ENCODE data around the gene MSI2.

Gene MSI2

GRCh38 chr17:57266902-57267311 is 10.6 kb downstream of the MSI2 start:
- no peak overlapping the region for H3K27ac ChIP-seq (ENCODE audit: low read depth, low read length)
- no peaks in the 10 kb centered on the region for H3K9me2 ChIP-seq (replicated peaks; ENCODE audit: control insufficient read depth, low read length)
- peaks cover 93% of the 10 kb centered on the region for H3K79me2 ChIP-seq (ENCODE audit: control insufficient read depth, low read length)
- no peak overlapping the region for H3K4me2 ChIP-seq (ENCODE audit: low read length)
- peaks cover 93% of the 10 kb centered on the region for H3K36me3 ChIP-seq (ENCODE audit: control insufficient read depth, low read length)
- H3K27me3 ChIP-seq (ENCODE audit: control insufficient read depth, low read length) = no peaks in the 10 kb centered on the region
- H3K4me3 ChIP-seq (ENCODE audit: low read length) = no peak overlapping the region
- peaks cover 12% of the 10 kb centered on the region for H3K4me1 ChIP-seq (ENCODE audit: control insufficient read depth, low read length)
- H3K9me3 ChIP-seq (ENCODE audit: control insufficient read depth, insufficient read depth, low read length) = no peaks in the 10 kb centered on the region
- H4K20me1 ChIP-seq (ENCODE audit: control insufficient read depth, insufficient read depth, low read depth, low read length) = peaks cover 21% of the 10 kb centered on the region
- H3F3A ChIP-seq (ENCODE audit: control insufficient read depth, insufficient read depth) = no peaks in the 10 kb centered on the region
- TF ChIP-seq EZH2phosphoT487 (IDR thresholded peaks at IDR 0.05; ENCODE audit: borderline replicate concordance, low read length) (no peak), CTCF (IDR thresholded peaks at IDR 0.05; ENCODE audit: low read depth, low read length, poor library complexity, severe bottlenecking) (no peak)

- Histone ChIP-seq H4K20me1 (ENCODE audit: control insufficient read depth, insufficient read depth, low read depth, low read length) (peaks cover 21% of the 10 kb centered on the region), H3K4me1 (ENCODE audit: control insufficient read depth, low read length) (no peaks in the 10 kb centered on the region; the same call in 1 of the 2 replicates), H3F3A (ENCODE audit: control insufficient read depth, insufficient read depth) (no peaks in the 10 kb centered on the region), H3K4me3 (ENCODE audit: low read length) (no peak overlapping the region), H3K79me2 (ENCODE audit: control insufficient read depth, low read length) (peaks cover 91% of the 10 kb centered on the region), H3K4me2 (ENCODE audit: low read length) (no peak overlapping the region), H3K9me2 (replicated peaks; ENCODE audit: control insufficient read depth, low read length) (no peaks in the 10 kb centered on the region), H3K36me3 (ENCODE audit: control insufficient read depth, low read length) (peaks cover 93% of the 10 kb centered on the region), H3K9me3 (ENCODE audit: control insufficient read depth, insufficient read depth, low read length) (no peaks in the 10 kb centered on the region), H3K27ac (ENCODE audit: low read depth, low read length) (no peak overlapping the region), H3K27me3 (ENCODE audit: control insufficient read depth, low read length) (no peaks in the 10 kb centered on the region)
- TF ChIP-seq EZH2phosphoT487 (IDR thresholded peaks at IDR 0.05; ENCODE audit: borderline replicate concordance, low read length) (no peak), CTCF (IDR thresholded peaks at IDR 0.05; ENCODE audit: low read depth, low read length, poor library complexity, severe bottlenecking) (no peak)
Measured at GRCh38 chr17:57268181-57268580, 11.9 kb downstream of the MSI2 start.

- Histone ChIP-seq H4K20me1 (ENCODE audit: control insufficient read depth, insufficient read depth, low read depth, low read length) (peaks cover 17% of the 10 kb centered on the region), H3K27me3 (ENCODE audit: control insufficient read depth, low read length) (no peaks in the 10 kb centered on the region), H3K4me1 (ENCODE audit: control insufficient read depth, low read length) (no peaks in the 10 kb centered on the region), H3K4me3 (ENCODE audit: low read length) (no peak overlapping the region), H3K9me3 (ENCODE audit: control insufficient read depth, insufficient read depth, low read length) (no peaks in the 10 kb centered on the region), H3F3A (ENCODE audit: control insufficient read depth, insufficient read depth) (no peaks in the 10 kb centered on the region), H3K79me2 (ENCODE audit: control insufficient read depth, low read length) (peaks cover 86% of the 10 kb centered on the region), H3K9me2 (replicated peaks; ENCODE audit: control insufficient read depth, low read length) (no peaks in the 10 kb centered on the region), H3K27ac (ENCODE audit: low read depth, low read length) (no peak overlapping the region), H3K36me3 (ENCODE audit: control insufficient read depth, low read length) (peaks cover 93% of the 10 kb centered on the region), H3K4me2 (ENCODE audit: low read length) (no peak overlapping the region)
- TF ChIP-seq CTCF (IDR thresholded peaks at IDR 0.05; ENCODE audit: low read depth, low read length, poor library complexity, severe bottlenecking) (no peak), EZH2phosphoT487 (IDR thresholded peaks at IDR 0.05; ENCODE audit: borderline replicate concordance, low read length) (no peak)
Measured at GRCh38 chr17:57269052-57269451, 12.7 kb downstream of the MSI2 start.

Data from DOHH2 (cell line).